CD4-positive, alpha-beta T cell treated with Interleukin-10 for 1 hour (primary cell): ENCODE measurements around the gene NARF.

Source experiments
- DNase-seq: peaks from one replicate; pipeline ENCODE4 v3.0.0-alpha.2; 2020

Gene NARF

DNA sequence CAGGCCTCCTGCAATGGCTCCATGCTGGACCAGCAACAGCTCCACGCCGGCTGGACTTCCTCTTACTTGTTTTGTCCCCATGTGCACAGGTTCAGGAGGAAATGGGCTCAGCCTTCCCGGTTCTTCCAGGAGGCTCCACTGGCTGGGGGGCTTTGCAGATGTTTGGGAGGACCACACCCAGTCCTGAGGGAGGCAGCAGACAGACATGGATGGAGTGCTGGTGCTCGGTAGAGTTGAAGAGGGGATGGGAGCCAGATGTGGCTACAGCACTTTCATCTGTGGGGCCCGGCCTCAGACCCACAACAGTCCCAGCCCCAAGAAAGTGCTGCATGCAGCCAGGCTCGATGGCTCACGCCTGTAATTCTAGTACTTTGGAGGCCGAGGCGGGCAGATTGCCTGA is 21.8 kb downstream of the NARF start:
- DNase-seq, result no peak

DNA sequence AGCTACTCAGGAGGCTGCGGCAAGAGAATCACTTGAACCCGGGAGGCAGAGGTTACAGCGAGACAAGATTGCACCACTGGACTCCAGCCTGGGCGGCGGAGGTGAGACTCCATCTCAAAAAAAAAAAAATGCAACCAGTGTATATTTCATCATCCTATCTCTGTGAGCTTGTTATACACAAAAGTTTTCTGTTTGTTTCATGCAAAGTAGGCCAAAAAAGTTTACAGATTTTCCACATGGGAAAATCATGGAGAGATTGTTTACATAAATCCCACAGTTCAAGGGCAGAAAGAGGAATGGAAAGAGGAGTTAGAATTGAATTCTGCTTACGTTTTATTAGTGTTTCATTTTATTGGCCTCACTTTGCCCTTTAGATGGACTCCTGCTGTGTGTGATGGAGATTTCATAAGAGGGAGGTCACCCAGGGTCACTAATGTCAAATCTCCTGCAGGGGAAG is 24.7 kb downstream of the NARF start:
- no peak for DNase-seq

DNA sequence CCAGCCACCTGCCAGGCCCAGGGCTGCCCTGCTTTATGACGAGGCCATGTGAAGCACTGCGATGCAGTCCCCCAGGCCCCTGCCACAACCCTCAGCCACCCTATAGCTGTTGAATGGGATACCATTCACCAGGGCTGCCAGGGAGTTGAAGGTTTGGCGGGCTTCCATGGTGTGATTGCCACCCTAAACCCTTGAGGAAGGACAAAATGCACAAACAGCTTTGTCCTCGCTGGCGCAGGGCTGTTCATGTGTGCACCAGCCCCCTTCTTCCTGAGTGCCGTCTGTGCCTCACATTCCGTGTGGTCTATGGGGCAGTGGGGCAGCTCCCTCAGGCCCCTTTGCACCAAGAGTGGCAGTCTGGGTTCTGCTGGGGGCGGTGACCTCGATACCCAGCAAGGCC is 25.3 kb downstream of the NARF start:
- no peak for DNase-seq

DNA sequence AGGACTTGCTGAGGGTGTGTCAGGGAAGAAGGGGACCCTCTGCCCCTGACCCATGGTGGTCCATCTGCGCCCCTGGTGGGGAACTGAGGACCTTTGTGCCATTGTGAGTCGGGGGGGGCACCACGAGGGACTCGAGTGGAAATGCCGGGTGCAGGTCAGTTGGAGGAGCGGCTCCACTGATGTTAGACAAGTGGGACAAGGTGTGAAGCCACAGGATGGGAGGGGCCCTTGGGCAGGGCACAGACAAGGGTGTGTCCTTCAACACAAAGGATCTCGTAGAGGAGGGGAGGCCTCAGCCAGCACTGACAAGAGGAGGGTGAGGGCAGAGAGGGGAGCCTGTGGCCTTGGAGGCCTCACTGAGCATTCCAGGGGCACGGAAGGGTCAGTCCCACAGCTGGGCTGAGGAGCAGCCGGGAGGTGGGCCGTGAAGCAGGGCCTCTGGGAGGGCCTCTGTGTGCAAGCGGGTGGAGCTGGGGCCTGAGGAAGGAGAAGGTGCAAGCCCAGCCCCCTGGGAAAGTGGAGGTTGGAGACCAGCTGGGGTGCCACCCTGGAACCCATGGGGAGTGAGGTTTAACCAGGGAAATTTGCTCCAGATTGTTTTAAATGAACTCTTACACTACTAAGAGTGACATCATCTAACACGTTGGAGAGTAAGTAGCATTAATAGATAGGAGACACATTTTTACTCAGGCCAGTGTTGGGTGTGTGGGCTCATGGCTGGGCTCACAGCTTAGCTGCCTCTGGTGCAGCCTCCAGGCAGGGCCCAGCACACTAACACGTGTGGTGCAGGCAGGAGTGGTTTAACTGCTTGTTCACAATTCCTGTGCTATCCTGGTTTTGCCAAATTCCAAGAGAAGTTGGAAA is 27.9 kb downstream of the NARF start:
- DNase-seq, result no peak

DNA sequence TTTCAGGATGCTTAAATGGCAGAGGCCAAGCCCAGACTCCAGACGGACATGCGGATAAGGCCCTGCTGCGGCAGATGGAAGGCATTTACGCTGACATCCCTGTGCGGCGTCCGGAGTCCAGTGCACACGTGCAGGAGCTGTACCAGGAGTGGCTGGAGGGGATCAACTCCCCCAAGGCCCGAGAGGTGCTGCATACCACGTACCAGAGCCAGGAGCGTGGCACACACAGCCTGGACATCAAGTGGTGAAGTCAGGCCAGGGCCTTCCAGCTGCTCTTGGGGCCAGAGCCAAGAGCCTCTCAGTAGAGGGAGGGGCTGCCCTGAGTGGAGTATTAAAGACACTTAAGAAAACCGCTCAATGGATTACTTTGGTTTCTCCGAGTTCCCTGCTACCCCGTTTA is 29.4 kb downstream of the NARF start:
- DNase-seq, result no peak

DNA sequence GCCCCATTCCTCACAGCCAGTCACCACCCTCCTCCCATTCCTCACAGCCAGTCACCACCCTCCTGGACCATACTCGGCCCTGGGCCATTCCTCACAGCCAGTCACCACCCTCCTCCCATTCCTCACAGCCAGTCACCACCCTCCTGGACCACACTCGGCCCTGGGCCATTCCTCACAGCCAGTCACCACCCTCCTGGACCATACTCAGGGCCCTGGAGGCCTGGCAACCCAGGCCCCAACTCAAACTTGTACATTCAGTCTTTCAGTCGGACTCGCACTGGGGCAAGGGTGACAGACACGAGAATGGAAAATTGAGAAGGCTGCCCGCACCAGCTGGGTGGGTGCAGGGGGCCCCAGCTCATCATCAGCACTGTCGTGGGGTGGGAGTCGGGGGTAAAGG is 30.6 kb downstream of the NARF start:
- DNase-seq, result no peak

DNA sequence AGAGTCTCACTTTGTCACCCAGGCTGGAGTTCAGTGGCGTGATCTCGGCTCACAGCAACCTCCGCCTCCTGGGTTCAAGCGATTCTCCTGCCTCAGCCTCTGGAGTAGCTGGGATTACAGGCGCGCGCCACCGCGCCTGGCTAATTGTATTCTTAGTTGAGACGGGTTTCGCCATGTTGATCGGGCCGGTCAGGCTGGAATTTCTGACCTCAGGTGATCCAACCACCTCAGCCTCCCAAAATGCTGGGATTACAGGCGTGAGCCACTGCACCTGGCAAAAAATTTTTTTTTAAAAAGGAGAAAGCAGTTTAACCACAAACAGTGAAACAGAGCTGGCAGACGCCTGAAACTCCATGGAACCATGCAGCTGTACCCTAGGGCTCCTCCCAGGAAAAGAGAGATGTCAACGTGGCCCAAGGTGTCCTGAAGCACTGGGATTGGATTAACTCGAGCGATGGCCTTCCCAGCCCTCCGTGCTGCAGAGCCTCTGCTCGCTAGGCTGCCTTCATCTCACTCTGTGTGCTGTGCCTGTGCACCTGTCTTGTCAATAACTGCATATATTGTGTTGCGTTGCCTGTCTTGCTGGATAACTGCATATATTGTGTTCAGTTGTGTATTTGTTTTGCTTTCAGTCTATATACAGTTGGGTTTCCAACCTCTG is 31.4 kb downstream of the NARF start:
- no peak for DNase-seq

DNA sequence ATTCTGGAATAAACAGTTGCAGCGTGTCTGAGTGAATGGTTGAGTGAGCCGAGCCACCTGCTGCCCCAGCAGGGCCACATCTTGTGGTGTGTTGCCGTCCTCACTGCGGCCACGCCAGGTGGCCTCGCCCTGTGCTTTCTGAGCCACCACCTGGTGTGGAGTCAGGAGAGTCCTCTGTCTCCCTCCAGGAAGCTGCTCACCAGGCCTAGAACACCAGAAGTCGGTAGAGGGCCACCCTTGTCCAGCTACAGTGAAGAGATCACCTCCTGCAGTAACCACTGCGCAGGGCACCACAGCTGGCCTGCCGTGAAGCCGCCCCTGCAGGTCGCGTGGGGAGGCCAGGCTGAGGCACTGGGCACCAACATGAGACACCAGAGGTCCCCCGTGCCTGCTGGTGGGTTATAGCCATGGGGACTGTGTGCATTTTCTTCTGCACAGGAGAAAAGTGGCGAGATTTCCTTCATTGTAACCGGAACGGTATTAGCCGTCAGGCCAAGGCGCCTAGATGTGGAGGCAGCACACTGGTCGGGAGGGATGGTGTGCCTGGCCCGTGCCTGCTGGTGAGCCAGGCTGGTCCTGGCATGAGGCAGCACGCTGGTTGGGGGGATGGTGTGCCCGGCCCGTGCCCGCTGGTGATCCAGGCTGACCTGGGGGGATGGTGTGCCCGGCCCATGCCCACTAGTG is 32.1 kb downstream of the NARF start:
- no peak for DNase-seq

DNA sequence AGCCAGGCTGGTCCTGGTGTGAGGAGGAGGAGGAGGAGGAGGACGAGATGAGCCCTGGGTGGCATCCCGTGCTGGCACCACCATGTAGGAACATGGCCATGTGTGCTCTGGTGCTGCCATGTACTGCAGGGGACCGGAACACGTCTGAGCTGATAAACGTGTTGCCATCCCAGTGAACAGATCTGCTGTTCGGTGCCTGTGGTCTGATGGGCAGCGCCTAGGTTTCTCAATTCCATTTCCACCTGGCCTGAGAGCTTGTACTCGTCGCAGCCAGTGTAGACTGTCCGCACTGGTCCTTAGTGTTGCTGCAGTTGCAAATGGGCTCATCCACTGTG is 32.6 kb downstream of the NARF start:
- DNase-seq, result no peak

DNA sequence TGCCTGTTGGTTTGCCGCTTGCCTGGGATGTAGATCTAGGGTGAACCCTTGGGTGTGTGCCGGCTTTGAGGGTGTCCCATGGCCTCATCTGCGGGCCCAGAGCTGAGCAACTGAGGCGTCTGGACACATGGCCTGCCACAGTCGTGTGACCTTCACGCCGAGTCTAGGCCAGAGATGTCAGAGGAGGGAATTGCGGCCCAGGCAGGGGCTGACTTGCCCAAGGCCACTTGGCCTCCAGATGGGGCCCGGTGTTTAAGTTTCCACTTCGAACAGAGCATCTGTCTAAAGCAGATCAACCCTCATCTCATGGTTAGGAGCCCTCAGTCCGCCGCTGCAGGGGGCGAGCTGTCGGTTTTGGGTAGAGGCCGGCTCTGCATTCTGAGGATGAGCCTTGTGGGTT is 33.0 kb downstream of the NARF start:
- DNase-seq, result no peak

DNA sequence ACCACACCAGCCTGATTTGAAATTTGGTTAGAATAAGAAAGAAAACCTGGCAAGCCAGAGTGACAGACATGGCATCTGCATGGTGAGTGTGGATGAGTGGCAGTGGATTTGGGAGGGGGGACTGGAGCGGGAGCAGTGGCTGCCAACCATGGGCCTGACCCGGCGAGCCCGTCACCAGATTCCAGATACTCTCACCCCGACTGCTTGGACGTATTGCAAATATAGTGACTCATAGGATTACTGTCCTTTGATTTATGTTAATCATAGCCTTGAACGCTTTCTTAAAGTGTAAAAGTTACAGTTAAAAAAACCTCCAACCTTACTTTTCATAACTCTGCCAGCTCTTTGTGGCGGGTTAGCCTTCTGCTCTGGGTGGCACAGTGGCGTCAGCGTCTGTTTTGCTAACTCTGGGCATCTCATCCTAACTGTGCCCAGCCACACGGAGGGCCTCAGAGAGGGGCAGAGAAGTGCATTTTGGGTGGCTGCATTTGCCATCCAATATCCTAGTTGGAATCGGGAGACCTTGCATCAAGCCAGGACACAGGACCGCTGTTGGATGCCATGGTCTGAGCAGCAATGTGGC is 34.2 kb downstream of the NARF start:
- DNase-seq, result no peak

DNA sequence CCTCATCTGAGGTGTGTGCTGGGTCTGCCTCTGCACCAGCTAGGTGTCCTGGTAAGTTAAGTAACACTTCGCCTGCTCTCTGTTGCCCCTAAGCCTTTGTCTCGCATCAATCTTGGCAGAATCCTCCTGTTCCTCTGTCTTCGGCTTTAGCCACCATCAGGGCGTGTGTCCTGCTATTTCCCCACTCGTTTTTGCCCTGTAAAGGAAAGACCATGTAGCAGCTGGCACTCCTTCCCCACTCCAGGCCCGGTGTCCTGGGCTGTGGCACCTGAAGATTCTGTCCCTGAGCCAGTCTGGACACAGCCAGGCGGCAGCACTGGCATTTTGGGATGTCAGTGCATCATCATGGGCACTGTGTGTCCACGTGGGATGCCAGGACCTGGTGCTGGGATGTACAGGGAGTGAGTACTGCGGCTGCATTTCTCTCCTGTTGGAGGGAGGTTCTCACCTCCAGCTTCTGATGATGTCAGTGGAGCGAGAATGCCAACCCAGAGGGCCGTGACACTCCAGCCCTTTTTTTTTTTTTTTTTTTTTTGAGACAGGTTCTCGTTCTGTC is 34.8 kb downstream of the NARF start:
- DNase-seq, result no peak

DNA sequence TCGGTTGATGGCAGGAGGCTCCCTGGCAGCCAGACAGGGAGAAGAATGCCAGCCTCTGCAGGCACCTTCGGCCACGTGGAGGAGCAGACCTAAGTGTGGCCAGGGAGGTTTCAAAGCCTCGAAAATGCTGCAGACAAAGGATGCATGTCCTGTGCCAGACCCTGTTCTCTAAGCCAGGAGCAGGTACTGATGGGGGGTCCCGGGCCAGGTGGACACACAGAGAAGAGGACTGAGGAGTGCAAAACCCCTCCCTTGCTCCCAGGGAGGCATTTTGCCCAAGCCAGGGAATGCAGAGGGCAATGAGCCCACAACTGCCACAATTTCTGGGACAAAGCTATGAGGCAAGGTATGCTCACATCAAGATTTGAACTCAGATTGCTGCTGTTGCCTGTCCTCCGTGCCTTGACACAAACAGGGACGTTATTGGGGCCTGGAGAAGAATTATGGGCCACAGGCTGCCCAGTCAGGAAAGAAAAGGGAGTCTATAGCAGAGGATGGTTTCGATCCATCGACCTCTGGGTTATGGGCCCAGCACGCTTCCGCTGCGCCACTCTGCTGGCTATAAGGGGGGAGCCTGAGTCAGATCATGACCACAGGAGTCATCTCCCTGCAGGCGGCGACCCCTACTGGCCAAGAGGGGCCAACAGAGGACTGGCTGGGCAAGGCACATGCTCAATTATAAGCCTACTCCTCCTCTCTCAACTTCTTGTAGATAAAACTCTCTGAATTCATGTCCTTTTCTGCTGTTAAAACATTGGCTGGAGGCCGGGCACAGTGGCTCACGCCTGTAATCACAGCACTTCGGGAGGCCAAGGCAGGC is 35.9 kb downstream of the NARF start:
- peak; percentile 93 for DNase-seq

DNA sequence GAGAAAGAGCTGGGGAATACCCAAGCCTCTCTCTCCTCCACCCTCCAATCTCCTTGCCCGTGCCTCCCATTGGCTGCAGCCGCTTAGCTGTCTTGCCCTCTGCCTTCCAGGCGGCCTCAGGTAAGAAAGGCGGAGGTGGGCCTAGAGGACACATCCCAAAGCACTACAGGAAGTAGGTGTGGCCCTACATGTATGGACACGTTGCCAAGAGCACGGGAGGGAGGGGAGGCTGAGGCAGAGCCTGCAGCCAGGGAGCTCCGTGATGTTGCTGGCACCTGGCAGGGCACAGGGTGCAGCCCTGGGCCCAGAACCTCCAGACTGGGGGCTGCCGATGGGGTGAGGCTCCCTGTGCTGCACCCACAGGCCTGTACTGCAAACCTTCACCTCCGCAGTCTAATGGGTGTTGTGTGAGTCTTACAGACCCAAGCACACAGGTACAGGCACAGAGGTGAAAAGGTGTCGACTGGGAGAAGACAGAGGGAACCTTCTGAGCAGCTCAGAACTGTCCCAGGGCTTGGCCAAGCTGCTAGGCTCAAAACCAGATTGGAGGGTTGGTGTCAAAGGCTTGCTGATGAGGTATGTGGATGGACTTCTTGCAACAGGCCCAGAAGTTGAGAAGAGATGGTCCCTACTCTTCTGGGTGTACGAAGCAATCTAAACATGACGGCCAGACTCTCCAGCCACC is 37.4 kb downstream of the NARF start:
- no peak for DNase-seq

DNA sequence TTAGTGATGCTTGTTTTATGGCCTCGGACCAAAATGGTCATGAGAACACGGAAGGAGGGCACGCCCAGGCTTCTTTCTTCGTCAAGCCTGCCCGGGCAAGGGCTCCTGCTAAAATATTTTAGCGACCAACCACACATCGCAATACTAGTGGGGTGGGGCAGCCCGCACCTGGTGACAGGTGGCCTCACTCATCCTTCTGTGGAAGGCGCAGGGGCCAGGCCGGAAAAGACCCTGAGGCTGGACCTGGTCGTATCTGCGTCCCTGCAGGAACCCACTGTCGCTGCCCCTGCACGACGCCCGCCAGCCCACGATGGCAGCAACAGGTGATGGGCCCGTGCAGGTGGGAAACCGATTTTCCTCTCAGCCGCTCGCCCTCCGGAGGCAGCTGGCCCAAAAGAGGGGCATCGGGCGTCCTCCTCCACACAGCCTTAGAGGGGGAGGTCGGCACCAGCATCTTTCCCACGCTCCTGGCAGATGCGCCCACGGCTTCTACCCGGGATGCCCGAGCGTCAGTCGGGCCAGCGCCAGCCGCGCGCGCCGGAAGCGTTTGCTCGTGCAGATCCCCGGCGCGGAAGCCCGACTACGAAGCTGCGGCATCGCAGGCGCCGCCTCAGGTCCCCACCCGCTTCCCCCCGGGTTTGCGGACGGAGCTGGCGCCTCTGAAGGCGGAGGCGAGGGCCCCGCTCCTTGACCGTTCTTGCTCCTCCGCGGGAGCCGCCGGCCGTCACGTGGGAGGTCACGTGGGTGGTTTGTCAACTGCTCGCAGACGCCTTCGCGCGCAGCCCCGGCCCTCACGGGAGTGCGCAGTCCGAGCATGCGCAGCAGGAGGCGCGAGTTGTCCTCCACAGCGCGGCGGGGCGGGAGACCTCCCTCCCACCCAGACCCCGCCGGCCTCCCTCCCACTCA is 38.2 kb downstream of the NARF start:
- peak; percentile 91 for DNase-seq

DNA sequence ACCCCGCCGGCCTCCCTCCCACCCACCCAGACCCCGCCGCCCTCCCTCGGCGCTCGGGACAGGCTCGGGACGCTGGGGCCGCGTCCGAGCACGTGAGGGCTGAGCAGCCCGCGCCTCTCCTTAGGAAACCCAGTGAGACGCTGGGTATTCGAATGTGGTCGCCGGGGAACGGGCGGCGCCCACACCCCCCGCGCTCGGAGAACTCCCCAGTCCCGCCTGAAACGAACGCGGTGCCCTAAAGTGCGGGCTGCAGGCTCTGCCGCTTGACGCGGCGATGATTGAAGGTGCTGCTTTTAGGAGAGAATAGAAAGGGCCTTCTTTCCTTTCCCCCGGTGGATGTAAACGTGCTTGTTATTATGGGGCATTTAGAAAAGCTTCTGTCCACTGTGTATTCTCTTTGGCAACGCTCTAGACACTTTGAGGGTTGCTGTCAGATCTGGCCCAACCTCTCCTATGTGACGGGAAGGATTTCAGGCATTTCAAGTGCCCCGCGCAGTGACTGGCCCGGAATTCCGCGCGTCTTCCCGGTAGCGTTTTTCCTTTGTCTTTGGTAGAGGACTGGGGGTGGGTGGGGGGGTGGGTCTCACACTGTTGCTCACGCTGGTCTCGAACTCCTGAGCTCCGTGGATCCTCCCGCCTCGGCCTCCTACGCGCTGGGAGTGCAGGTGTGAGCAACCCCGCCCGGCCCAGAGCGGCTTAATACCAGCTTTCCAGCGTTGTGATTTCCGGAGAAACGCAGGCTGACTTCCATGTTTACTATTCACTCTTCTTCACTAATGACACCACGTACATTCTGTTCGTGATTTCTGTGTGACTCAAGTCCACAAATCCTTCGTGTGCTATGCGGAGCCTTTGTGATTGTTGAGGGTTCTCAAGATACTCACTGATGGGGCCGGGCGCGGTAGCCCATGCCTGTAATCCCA is 39.2 kb downstream of the NARF start:
- DNase-seq, result peak; percentile 60

DNA sequence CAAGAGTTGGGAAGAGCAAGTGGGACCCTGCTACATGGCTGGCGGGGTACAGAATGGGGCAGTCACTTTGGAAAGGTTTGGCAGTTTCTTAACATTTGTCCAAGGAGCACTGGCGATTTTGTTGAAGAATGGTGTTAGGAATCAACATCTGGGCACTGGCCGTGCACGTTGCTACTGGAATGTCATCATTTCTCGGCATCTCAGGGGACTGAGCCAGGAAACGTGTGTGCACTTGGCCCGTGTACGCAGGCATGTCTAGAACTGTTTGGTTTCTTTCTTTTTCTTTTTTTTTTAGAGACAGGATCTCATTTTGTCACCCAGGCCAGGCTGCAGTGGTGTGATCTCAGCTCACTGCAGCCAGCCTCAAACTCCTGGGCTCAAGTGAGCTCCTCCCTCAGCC is 43.7 kb downstream of the NARF start:
- no peak for DNase-seq

DNA sequence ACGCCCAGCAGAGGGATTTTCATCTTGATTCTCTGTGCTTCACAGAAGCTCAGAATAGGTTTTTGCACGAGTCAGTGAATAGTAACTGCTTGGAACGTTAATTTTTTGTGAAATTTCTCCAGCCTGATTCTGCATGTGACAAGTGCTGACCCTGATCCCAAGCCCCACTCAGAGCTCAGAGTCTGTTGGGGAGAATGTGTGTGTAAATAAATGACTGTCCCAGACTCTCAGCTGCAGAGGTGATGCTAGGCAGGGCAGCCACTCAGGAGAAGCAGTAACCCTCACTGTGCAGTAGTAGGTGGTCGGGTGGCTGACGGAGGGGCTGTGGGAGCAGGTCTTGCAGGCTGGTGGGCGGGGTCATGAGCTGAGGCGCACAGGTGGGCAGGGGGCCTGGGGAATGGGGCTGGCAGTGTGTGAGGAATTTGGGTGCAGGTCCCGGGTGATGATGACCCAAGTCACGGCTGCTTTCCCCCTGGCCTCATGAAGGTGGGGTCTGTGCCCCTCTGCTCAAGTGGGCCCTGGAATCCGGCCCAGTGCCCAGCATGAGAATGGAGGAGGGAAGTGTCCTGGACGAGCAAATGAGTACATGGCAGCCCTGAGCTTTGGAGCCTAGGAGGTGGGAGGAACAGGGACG is 44.7 kb downstream of the NARF start:
- DNase-seq, result no peak

DNA sequence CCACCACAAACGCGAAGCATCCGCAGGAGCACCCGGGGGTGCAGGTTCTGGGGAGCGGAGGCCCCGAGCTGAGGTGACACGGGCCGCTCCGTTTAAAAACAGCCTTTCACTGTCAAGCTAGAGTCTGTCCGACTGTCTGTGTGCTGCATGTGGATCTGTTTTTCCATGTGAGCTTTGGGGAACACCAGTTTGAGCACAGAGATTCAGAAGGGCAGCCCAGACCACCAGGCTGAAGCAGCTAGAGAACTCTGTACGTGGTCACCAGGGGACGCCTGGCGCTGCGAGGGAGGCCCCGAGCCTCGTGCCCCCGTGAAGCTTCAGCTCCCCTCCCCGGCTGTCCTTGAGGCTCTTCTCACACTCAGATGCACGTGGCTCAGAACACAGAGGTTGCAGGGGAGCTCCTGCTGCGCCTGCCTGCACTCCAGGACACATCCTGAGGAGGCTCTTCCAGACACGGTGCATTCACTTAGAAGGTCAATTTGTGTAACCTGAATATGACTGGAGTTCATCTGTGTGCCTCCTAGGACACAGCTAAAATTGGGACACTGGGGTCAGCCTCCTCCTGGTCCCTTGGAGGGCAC is 45.3 kb downstream of the NARF start:
- DNase-seq, result no peak
